Lower leg skin (tissue), 3 donors: Measurements from ENCODE around the gene SPAG17.

ENCODE experiments used
- CTCF ChIP-seq, 3 donors: fragments of 450-650 bp; IDR thresholded peaks; one replicate each; pipeline ENCODE4 v1.5.1; 2016; ENCODE audit warnings: antibody characterized with exemption in 3 of 3, mild to moderate bottlenecking in 3 of 3, moderate library complexity in 2 of 3
- POLR2A ChIP-seq, 2 donors: fragments of 450-650 bp; IDR thresholded peaks; one replicate each; pipeline ENCODE4 v1.6.1; 2016 to 2017; ENCODE audit warnings: antibody characterized with exemption in 2 of 2, mild to moderate bottlenecking in 1 of 2, moderate library complexity in 1 of 2

- no peak for TF ChIP-seq CTCF (IDR thresholded peaks at IDR 0.05)
- TF ChIP-seq POLR2A (IDR thresholded peaks at IDR 0.05), result no peak
Observed at GRCh38 chr1:118225471-118225870, 40.4 kb upstream of the SPAG17 start.
